GM18861 (cell line): ENCODE results near the gene GSDME.

Source experiments
- ATAC-seq: cut with Tn5 transposase; IDR thresholded peaks from one replicate; pipeline ENCODE4 v1.9.1; 2021; ENCODE audit not compliant: unreplicated experiment

Gene GSDME

GRCh38 chr7:24723178-24723530 is 34.1 kb downstream of the GSDME start:
- no peak for ATAC-seq

- ATAC-seq: no peak
Observed at GRCh38 chr7:24722386-24723177, 34.7 kb downstream of the GSDME start.

GRCh38 chr7:24721481-24722001 is 35.7 kb downstream of the GSDME start:
- no peak for ATAC-seq

- ATAC-seq: no peak
Observed at GRCh38 chr7:24720283-24720682, 37.0 kb downstream of the GSDME start.

- ATAC-seq: peak; percentile 59
Observed at GRCh38 chr7:24718977-24719491, 38.2 kb downstream of the GSDME start.

- no peak for ATAC-seq
Observed at GRCh38 chr7:24718431-24718831, 38.8 kb downstream of the GSDME start.

GRCh38 chr7:24717694-24718320 is 39.5 kb downstream of the GSDME start:
- ATAC-seq: no peak

- ATAC-seq: no peak
Observed at GRCh38 chr7:24717247-24717622, 40.0 kb downstream of the GSDME start.

- ATAC-seq: no peak
Observed at GRCh38 chr7:24716480-24717246, 40.6 kb downstream of the GSDME start.

GRCh38 chr7:24715661-24716479 is 41.4 kb downstream of the GSDME start:
- peak; percentile 38 for ATAC-seq

- no peak for ATAC-seq
Observed at GRCh38 chr7:24715171-24715570, 42.1 kb downstream of the GSDME start.

GRCh38 chr7:24714676-24715010 is 42.6 kb downstream of the GSDME start:
- ATAC-seq: no peak

- no peak for ATAC-seq
Observed at GRCh38 chr7:24713850-24714675, 43.2 kb downstream of the GSDME start.

- ATAC-seq: no peak
Observed at GRCh38 chr7:24713039-24713793, 44.0 kb downstream of the GSDME start.

- no peak for ATAC-seq
Observed at GRCh38 chr7:24709585-24710360, 47.5 kb downstream of the GSDME start.

GRCh38 chr7:24709051-24709450 is 48.2 kb downstream of the GSDME start:
- ATAC-seq: no peak

- no peak for ATAC-seq
Observed at GRCh38 chr7:24707988-24708615, 49.2 kb downstream of the GSDME start.
